Hair follicle dermal papilla cell (primary cell): ENCODE results near the gene TEN1. TPM values are rescaled to one million over a fixed set of nuclear protein-coding genes. Genes with fewer than 3 reads are reported as not detected.

ENCODE experiments used
- total RNA-seq: library from RNA; depleted of rRNA; stranded (reverse); fragments of >200 nt; gene quantifications from 2 replicates; pipeline ENCODE4 v1.2.3, GENCODE V29; 2012

TEN1 gene
- 22.9 and 27.3 TPM in 2 replicates for total RNA-seq

GRCh38 chr17:75978938-75979704 is at the start of gene TEN1, which contains the start of gene ACOX1:
TEN1 (plus strand) TSS chr17:75979240; CDS start chr17:75986193, 6,953 bp downstream.
ACOX1 (minus strand) TSS chr17:75979166; CDS start chr17:75979073, 93 bp downstream.

DNA sequence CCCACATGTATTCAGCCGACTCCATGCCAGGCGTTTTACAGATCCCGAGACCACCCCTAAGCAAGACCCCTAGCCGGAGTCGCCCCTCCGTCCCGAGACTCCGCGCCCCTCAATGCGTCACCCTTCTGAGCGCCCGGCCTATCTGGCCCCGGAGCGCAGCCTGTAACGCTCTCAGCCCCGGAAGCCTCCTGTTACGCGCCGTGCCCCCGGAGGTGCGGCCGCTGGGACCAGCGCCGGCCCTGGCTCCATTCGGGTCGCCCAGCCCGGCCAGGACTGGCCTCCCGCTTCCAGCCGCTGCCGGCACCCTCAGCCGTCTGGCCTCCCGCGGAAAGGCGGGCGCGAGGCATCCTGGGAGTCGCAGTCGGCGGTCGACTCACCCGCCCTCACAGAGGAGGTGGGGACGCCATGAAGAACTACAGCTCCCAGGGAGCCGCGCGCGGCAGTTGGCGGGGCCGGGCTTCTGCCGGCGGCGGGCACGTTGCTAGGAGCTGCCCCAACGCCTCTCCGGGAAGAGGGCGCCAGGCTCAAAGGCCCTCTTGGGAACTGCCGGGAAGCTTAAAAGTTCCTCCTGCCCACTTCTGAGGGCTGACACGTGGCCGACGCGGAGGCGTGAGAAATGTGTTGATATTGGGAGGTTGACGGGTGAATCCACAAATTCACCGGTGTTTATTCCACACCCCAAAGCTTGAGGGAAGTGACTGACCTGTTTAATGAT is 38.2 kb upstream of the TEN1 start, which contains the start of gene FBF1:
Gene FBF1 (minus strand): TSS at position 316 of the 715 bp plus-strand sequence. CDS start 2,893 bp downstream, outside the sequence.

DNA sequence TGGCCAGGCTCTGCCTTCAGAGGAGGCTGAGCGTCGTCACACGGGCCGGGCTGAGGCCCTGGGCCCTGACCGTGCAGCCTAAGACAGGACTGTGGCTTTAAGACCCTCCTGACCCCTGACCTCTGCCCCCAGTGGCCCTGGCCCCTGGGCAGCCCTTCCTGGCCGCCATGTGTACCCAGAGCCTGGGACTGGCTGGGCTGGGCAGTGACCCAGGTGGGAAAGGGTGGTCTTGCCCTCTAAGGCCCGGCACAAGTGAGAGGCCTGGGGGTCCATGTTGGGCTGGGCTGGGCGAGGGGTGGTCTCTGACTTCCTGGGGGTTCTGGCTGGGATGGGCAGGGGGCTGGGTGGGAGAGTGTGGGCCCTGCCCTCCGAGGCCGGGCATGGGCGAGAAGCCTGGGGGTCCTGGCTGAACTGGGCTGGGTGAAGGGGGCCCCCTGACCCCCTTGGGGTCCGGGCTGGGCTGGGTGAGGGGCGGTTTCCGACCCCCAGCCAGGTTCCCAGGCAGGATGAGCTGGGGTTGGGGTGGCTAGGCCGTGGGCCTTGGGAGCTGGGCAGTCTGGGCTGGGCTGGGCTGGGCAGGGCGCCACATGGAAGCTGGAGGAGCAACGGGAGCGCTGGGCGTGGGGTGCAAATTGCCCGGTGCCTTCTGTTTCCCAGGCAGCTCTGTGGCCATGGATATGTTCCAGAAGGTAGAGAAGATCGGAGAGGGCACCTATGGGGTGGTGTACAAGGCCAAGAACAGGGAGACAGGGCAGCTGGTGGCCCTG is 21.9 kb downstream of the TEN1 start, which contains the start of gene CDK3:
Gene CDK3 (plus strand): TSS at position 101 of the 767 bp plus-strand sequence. CDS start 571 bp downstream, at position 672.

DNA sequence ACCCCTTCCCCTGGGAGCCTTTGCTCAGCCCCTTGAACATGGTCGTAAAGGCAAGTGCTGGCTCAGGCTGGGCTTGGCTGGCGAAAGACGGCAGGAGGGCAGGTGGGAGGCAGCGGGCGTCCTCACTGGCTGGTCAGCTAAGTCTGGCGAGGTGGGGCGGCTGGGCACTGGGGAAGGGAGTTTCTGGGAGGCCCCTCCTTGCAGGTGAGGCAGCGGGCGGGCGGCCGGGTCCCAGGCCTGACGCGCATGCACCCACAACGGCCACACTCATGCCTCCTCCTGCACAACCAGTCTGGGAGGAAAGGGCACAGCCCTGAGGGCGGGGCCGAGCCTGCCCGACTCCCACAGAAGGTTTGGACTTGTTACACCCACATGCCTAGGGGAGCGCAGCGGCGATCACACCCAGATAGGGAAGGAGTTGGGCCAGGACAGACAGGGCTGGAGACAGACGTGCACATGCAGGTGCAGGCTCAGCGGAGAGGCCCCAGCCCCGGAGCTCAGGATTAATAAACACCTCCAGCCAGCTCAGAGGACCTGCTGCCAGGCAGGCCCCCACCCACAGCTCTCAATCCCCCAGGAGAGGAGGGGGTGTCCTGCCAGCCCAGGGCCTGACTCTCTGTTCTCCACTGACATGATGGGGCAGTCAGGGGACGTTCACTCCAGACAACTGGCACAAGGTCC is 48.3 kb downstream of the TEN1 start, which contains the start of gene EVPL:
Gene EVPL (minus strand): TSS at position 148 of the 681 bp plus-strand sequence. CDS start 108 bp downstream, at position 40.

Other genes starting within 250 kb of the TEN1 start
- 50.0 and 56.8 TPM in 2 replicates for gene GALK1, start 214.0 kb upstream of the TEN1 start, total RNA-seq
- gene UNK, start 194.4 kb upstream of the TEN1 start, total RNA-seq, result 26.0 and 28.1 TPM in 2 replicates
- gene UNC13D, start 134.8 kb upstream of the TEN1 start, total RNA-seq, result 0.97 and 1.2 TPM in 2 replicates
- 26.8 and 28.2 TPM in 2 replicates for gene WBP2, start 123.9 kb upstream of the TEN1 start, total RNA-seq
- gene TRIM47, start 100.7 kb upstream of the TEN1 start, total RNA-seq, result 35.9 and 40.7 TPM in 2 replicates
- 33.2 and 39.1 TPM in 2 replicates for gene TRIM65, start 82.3 kb upstream of the TEN1 start, total RNA-seq
- 28.7 and 30.1 TPM in 2 replicates for gene MRPL38, start 74.4 kb upstream of the TEN1 start, total RNA-seq
- gene FBF1, start 38.2 kb upstream of the TEN1 start, total RNA-seq, result 7.8 and 10.7 TPM in 2 replicates
- gene ACOX1, start 74 bp upstream of the TEN1 start, total RNA-seq, result 67.9 and 72.0 TPM in 2 replicates
- gene CDK3, start 21.6 kb downstream of the TEN1 start, total RNA-seq, result 0.97 and 1.7 TPM in 2 replicates
- under 0.01 TPM in 1 of 2 replicates, not detected in the other for gene EVPL, start 48.1 kb downstream of the TEN1 start, total RNA-seq
- 29.2 and 31.0 TPM in 2 replicates for gene SRP68, start 93.3 kb downstream of the TEN1 start, total RNA-seq
- not detected in 2 replicates for gene GALR2, start 95.5 kb downstream of the TEN1 start, total RNA-seq
- not detected in 2 replicates for gene ZACN, start 99.9 kb downstream of the TEN1 start, total RNA-seq
- gene EXOC7, start 124.5 kb downstream of the TEN1 start, total RNA-seq, result 127 and 129 TPM in 2 replicates
- gene FOXJ1, start 162.0 kb downstream of the TEN1 start, total RNA-seq, result not detected in 2 replicates